H1 (cell line): ENCODE measurements around the gene OTUD4. TPM values are rescaled to one million over a fixed set of nuclear protein-coding genes. Genes with fewer than 3 reads are reported as not detected.

ENCODE experiments used
- CTCF ChIA-PET: fragments of 300-600 bp; sonication (Branson Sonifier 250); formaldehyde crosslinking; loops from one replicate; lab custom pipeline; 2021; ENCODE audit not compliant: partially characterized antibody; lab: Charles Lee
- POLR2A ChIA-PET: fragments of 300-600 bp; sonication (Branson Sonifier 250); formaldehyde crosslinking; loops from one replicate; lab custom pipeline; 2021; ENCODE audit warnings: inconsistent platforms; ENCODE audit not compliant: partially characterized antibody; lab: Charles Lee
- DNase-seq, 2 experiments: peaks; one replicate each; pipeline versions ENCODE4 v3.0.0 to v3.0.0-alpha.2; 2010 to 2022; ENCODE audit warnings: low spot score in 2 of 2, low read depth in 1 of 2, mixed read lengths in 1 of 2
- FAIRE-seq: peaks from 2 replicates; lab custom pipeline; 2011; peaks lifted over from hg19 to GRCh38; lab: Jason Lieb, UNC
- H2AFZ ChIP-seq: 2 replicates; pipeline ENCODE4 v1.8.1; 2012; ENCODE audit warnings: low read length, inconsistent platforms
- H2AK5ac ChIP-seq: 2 replicates; pipeline ENCODE4 v1.6.1; 2013; ENCODE audit warnings: low read depth, low read length
- H2BK120ac ChIP-seq: replicated peaks from 2 replicates; pipeline ENCODE3; 2013; ENCODE audit warnings: low read depth, low read length, inconsistent platforms
- H2BK12ac ChIP-seq: 2 replicates; pipeline ENCODE4 v1.6.1; 2013; ENCODE audit warnings: low read depth, low read length
- H2BK15ac ChIP-seq: 2 replicates; pipeline ENCODE4 v1.6.1; 2013; ENCODE audit warnings: low read length
- H2BK20ac ChIP-seq: 2 replicates; pipeline ENCODE4 v1.6.1; 2013; ENCODE audit warnings: low read length
- H2BK5ac ChIP-seq: 2 replicates; pipeline ENCODE4 v1.6.1; 2013; ENCODE audit warnings: low read depth, low read length
- H3K14ac ChIP-seq: 2 replicates; pipeline ENCODE4 v1.6.1; 2013; ENCODE audit warnings: inconsistent platforms; ENCODE audit not compliant: insufficient read length
- H3K18ac ChIP-seq: 2 replicates; pipeline ENCODE4 v1.6.1; 2013; ENCODE audit warnings: low read length; ENCODE audit errors: extremely low read depth
- H3K23ac ChIP-seq: 2 replicates; pipeline ENCODE4 v1.6.1; 2013; ENCODE audit warnings: inconsistent platforms; ENCODE audit not compliant: insufficient read length
- H3K23me2 ChIP-seq: 2 replicates; pipeline ENCODE4 v1.6.1; 2013; ENCODE audit warnings: low read depth, low read length
- H3K27ac ChIP-seq: 2 replicates; pipeline ENCODE4 v1.6.1; 2011; ENCODE audit warnings: low read depth, low read length, inconsistent platforms
- H3K27me3 ChIP-seq, 4 experiments: replicated peaks in 1 of 4; 1 replicate in 1 of 4; 2 replicates in 3 of 4; pipeline versions ENCODE4 v1.6.1 to v1.8.1; 2011 to 2013; ENCODE audit warnings: low read length in 3 of 4, mild to moderate bottlenecking in 3 of 4, inconsistent platforms in 2 of 4, mixed read lengths in 2 of 4, moderate library complexity in 1 of 4; ENCODE audit not compliant: control insufficient read depth in 3 of 4, insufficient read depth in 3 of 4; ENCODE audit errors: extremely low read depth in 1 of 4
- H3K36me3 ChIP-seq, 4 experiments: 2 replicates each; pipeline versions ENCODE4 v1.6.1 to v1.8.1; 2011 to 2013; ENCODE audit warnings: mild to moderate bottlenecking in 4 of 4, low read length in 3 of 4, moderate library complexity in 2 of 4, control low read depth in 1 of 4, inconsistent platforms in 1 of 4; ENCODE audit not compliant: insufficient read depth in 4 of 4, control insufficient read depth in 2 of 4
- H3K4ac ChIP-seq: replicated peaks from 2 replicates; pipeline ENCODE3; 2013; ENCODE audit warnings: low read length, low read depth, mixed read lengths, inconsistent platforms; ENCODE audit not compliant: insufficient read length
- H3K4me1 ChIP-seq, 4 experiments: replicated peaks in 1 of 4; 1 replicate in 1 of 4; 2 replicates in 3 of 4; pipeline versions ENCODE4 v1.6.1 to v1.8.1; 2011 to 2013; ENCODE audit warnings: low read length in 3 of 4, inconsistent platforms in 2 of 4, mixed read lengths in 1 of 4; ENCODE audit not compliant: insufficient read depth in 4 of 4, control insufficient read depth in 3 of 4
- H3K4me2 ChIP-seq, 2 experiments: 2 replicates each; pipeline versions ENCODE4 v1.6.1 to v1.8.1; 2011 to 2013; ENCODE audit warnings: low read depth in 2 of 2, low read length in 2 of 2, control low read depth in 1 of 2, inconsistent platforms in 1 of 2, mild to moderate bottlenecking in 1 of 2; ENCODE audit not compliant: insufficient read depth in 1 of 2
- H3K4me3 ChIP-seq, 4 experiments: fragments of 200-600, 300-600 bp in 1 of 4; sonication (generic), shearing (Covaris generic), sonication (Bioruptor Twin) in 1 of 4; 2 replicates each; pipeline versions ENCODE4 v1.5.1 to v1.8.1; 2011 to 2016; ENCODE audit warnings: low read length in 4 of 4, low read depth in 3 of 4, control low read depth in 2 of 4, inconsistent platforms in 2 of 4, mild to moderate bottlenecking in 2 of 4, mixed read lengths in 1 of 4, moderate library complexity in 1 of 4; ENCODE audit not compliant: insufficient read depth in 2 of 4; ENCODE audit errors: extremely low read depth in 1 of 4
- H3K56ac ChIP-seq: replicated peaks from 2 replicates; pipeline ENCODE3; 2013; ENCODE audit warnings: low read depth, mild to moderate bottlenecking, mixed read lengths, low read length, inconsistent platforms; ENCODE audit not compliant: insufficient read length
- H3K79me1 ChIP-seq: 2 replicates; pipeline ENCODE4 v1.6.1; 2013; ENCODE audit warnings: low read depth, low read length, control low read depth
- H3K79me2 ChIP-seq, 2 experiments: 2 replicates each; pipeline versions ENCODE4 v1.6.1 to v1.8.1; 2012 to 2013; ENCODE audit warnings: low read length in 2 of 2, mild to moderate bottlenecking in 2 of 2, inconsistent platforms in 1 of 2; ENCODE audit not compliant: insufficient read depth in 2 of 2, control insufficient read depth in 1 of 2
- H3K9ac ChIP-seq, 4 experiments: replicated peaks in 1 of 4; 1 replicate in 1 of 4; 2 replicates in 3 of 4; pipeline versions ENCODE4 v1.6.1 to v1.8.1; 2011 to 2013; ENCODE audit warnings: low read depth in 3 of 4, low read length in 3 of 4, control low read depth in 2 of 4, mild to moderate bottlenecking in 2 of 4, moderate library complexity in 2 of 4, inconsistent platforms in 1 of 4; ENCODE audit errors: extremely low read depth in 1 of 4
- H3K9me3 ChIP-seq, 2 experiments: 2 replicates each; pipeline versions ENCODE4 v1.6.1 to v1.8.1; 2012 to 2013; ENCODE audit warnings: mild to moderate bottlenecking in 2 of 2, moderate library complexity in 2 of 2, control low read depth in 1 of 2, inconsistent platforms in 1 of 2, low read depth in 1 of 2, low read length in 1 of 2, mixed read lengths in 1 of 2; ENCODE audit not compliant: insufficient read depth in 2 of 2
- H4K20me1 ChIP-seq, 2 experiments: replicated peaks in 1 of 2; 2 replicates each; pipeline versions ENCODE3 to v1.8.1; 2011 to 2013; ENCODE audit warnings: inconsistent platforms in 2 of 2, low read length in 2 of 2, mild to moderate bottlenecking in 1 of 2; ENCODE audit not compliant: insufficient read depth in 2 of 2, control insufficient read depth in 1 of 2
- H4K5ac ChIP-seq: 2 replicates; pipeline ENCODE4 v1.6.1; 2013; ENCODE audit warnings: low read length, low read depth, mixed read lengths, inconsistent platforms; ENCODE audit not compliant: insufficient read length
- H4K8ac ChIP-seq: 2 replicates; pipeline ENCODE4 v1.8.0; 2013; ENCODE audit warnings: mild to moderate bottlenecking, moderate library complexity, low read length, inconsistent platforms; ENCODE audit not compliant: insufficient read depth; ENCODE audit errors: extremely low read depth
- H4K91ac ChIP-seq: replicated peaks from 2 replicates; pipeline ENCODE3; 2013; ENCODE audit warnings: low read length, mixed read lengths, inconsistent platforms; ENCODE audit not compliant: insufficient read length
- BRCA1 ChIP-seq: IDR thresholded peaks from 2 replicates; pipeline ENCODE4 v1.6.1; 2012; ENCODE audit warnings: low read depth, low read length, improper control_type of control experiment
- CBX5 ChIP-seq: fragments of 300-800, 300-1000 bp; sonication (generic); IDR thresholded peaks from 2 replicates; pipeline ENCODE4 v1.7.1; 2016; ENCODE audit warnings: antibody characterized with exemption, low read length, low read depth
- EP300 ChIP-seq, 2 experiments: IDR thresholded peaks; 1 replicate in 1 of 2; 2 replicates in 1 of 2; pipeline ENCODE4 v1.6.1; 2011 to 2012; ENCODE audit warnings: low read depth in 2 of 2, low read length in 2 of 2, mild to moderate bottlenecking in 2 of 2, borderline replicate concordance in 1 of 2, inconsistent platforms in 1 of 2, moderate library complexity in 1 of 2
- EZH2 ChIP-seq: fragments of 200-600 bp; sonication (generic); IDR thresholded peaks from 2 replicates; pipeline ENCODE4 v1.7.1; 2012; ENCODE audit warnings: low read depth, mild to moderate bottlenecking, moderate library complexity, low read length, inconsistent platforms; ENCODE audit not compliant: severe bottlenecking
- FOSL1 ChIP-seq: IDR thresholded peaks from 2 replicates; pipeline ENCODE4 v1.6.1; 2011; ENCODE audit warnings: mild to moderate bottlenecking, low read depth, low read length, moderate library complexity; ENCODE audit not compliant: insufficient read depth
- GABPA ChIP-seq: IDR thresholded peaks from 2 replicates; pipeline ENCODE4 v1.6.1; 2011; ENCODE audit warnings: mild to moderate bottlenecking, low read length, moderate library complexity, borderline replicate concordance; ENCODE audit not compliant: insufficient read depth
- MAFK ChIP-seq: IDR thresholded peaks from 2 replicates; pipeline ENCODE4 v1.6.1; 2012; ENCODE audit warnings: low read depth, mild to moderate bottlenecking, improper control_type of control experiment, low read length
- POLR2A ChIP-seq, 2 experiments: IDR thresholded peaks; 1 replicate in 1 of 2; 2 replicates in 1 of 2; pipeline ENCODE4 v1.6.1; 2011; ENCODE audit warnings: low read depth in 2 of 2, low read length in 2 of 2, mild to moderate bottlenecking in 2 of 2; ENCODE audit errors: control extremely low read depth in 1 of 2
- POLR2AphosphoS5 ChIP-seq: IDR thresholded peaks from 2 replicates; pipeline ENCODE4 v1.6.1; 2011; ENCODE audit warnings: low read depth, low read length
- RAD21 ChIP-seq, 2 experiments: IDR thresholded peaks in 1 of 2; conservative IDR thresholded peaks in 1 of 2; 2 replicates each; pipeline ENCODE4 v1.6.1; 2011; ENCODE audit warnings: low read depth in 2 of 2, low read length in 2 of 2, improper control_type of control experiment in 1 of 2, inconsistent platforms in 1 of 2, mild to moderate bottlenecking in 1 of 2, moderate library complexity in 1 of 2
- RXRA ChIP-seq: IDR thresholded peaks from 2 replicates; pipeline ENCODE4 v1.6.1; 2011; ENCODE audit warnings: low read depth, mild to moderate bottlenecking, low read length, moderate library complexity; ENCODE audit not compliant: insufficient read depth
- SP2 ChIP-seq: IDR thresholded peaks from 2 replicates; pipeline ENCODE4 v1.6.1; 2012; ENCODE audit warnings: mild to moderate bottlenecking, low read length, inconsistent platforms
- SP4 ChIP-seq: IDR thresholded peaks from 2 replicates; pipeline ENCODE4 v1.6.1; 2012; ENCODE audit warnings: low read length, inconsistent platforms
- TAF7 ChIP-seq: optimal IDR thresholded peaks from 2 replicates; pipeline ENCODE3; 2011; ENCODE audit warnings: low read depth, mild to moderate bottlenecking, inconsistent platforms, low read length, moderate library complexity, borderline replicate concordance
- TEAD4 ChIP-seq: IDR thresholded peaks from 2 replicates; pipeline ENCODE4 v1.6.1; 2012; ENCODE audit warnings: low read depth, low read length, inconsistent platforms, mixed read lengths
- WGBS, 2 experiments: shearing (Covaris generic) in 1 of 2; methylation state at CpG; one replicate each; pipeline versions ENCODE4 v1.1.6 to v1.1.7; 2013 to 2015; ENCODE audit warnings: low lambda C conversion rate in 2 of 2, mixed read lengths in 2 of 2, inconsistent platforms in 1 of 2, low coverage in 1 of 2, missing lambda C conversion rate in 1 of 2; ENCODE audit not compliant: insufficient replicate concordance in 2 of 2, insufficient coverage in 1 of 2, insufficient read length in 1 of 2; ENCODE audit errors: extremely low coverage in 1 of 2, missing lambda C conversion rate in 1 of 2; 5-methylcytosine and 5-hydroxymethylcytosine counted together
- polyA plus RNA-seq, 7 experiments: library from polyadenylated mRNA; depleted of rRNA in 3 of 7; stranded (reverse) in 5 of 7; unstranded in 2 of 7; fragments of >200 nt in 5 of 7; fragments of 200-250 nt in 2 of 7; gene quantifications; 1 replicate in 5 of 7; 2 replicates in 1 of 7; 4 replicates in 1 of 7; pipeline versions ENCODE4 v1.2.1 to v1.2.3, GENCODE V29; 2011 to 2013; ENCODE audit warnings: missing spikeins in 2 of 7, mixed read lengths in 2 of 7
- total RNA-seq: library from RNA; stranded (reverse); fragmentation: NEBNext Ultra II Directional; extraction: Animal tissue kit (Norgen Biotek cat#: 25700); gene quantifications from 2 replicates; pipeline ENCODE4 v1.2.1, GENCODE V29; 2021

Gene OTUD4
- total and polyA plus RNA-seq, 2 of the 8 experiments (the other 6 are each of a cell fraction or from before 2014, with no cell fraction given) = 17.4 to 57.0 TPM

DNA sequence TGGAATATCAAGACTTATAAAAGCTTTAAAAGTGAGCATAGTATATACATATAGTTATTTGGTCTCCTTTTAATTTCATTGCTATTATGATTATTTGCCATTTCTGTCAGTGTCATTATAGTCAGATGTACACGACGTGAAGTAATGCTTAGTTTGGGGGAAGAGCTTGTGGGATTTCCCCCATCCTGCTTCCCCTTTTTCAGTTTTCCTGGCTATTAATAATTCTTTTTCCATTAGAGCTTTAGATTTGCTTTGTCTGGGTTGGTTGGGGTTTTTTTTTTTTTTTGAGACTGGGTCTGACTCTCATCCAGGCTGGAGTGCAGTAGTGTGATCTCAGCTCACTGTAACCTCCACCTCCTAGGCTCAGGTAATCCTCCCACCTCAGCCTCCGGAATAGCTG, 76.9 kb downstream of the OTUD4 start:
- H3K4ac ChIP-seq = no peak overlapping the region
- no peak overlapping the region for H3K27ac ChIP-seq
- CTCF ChIA-PET = interaction anchor here (1.0 kb wide), 1 partner anchor 929 kb away, joined by 3 read pairs; no protein-coding TSS in a partner anchor
- FAIRE-seq = no peak
- peaks cover 31 to 63% of the 10 kb centered on the region in 2 experiments for H3K79me2 ChIP-seq
- no peak overlapping the region for H2BK120ac ChIP-seq
- no peak overlapping the region for H3K9ac ChIP-seq
- H4K8ac ChIP-seq = no peak overlapping the region
- POLR2A ChIA-PET = interaction anchor here (0.7 to 1.0 kb wide), 2 partner anchors 29 to 136 kb away, joined by 3 read pairs; no protein-coding TSS in a partner anchor
- 89% methylated on average over 3 of the region's 3 CpGs; no CpG with 5 or more reads in 1 of the 2 experiments for WGBS, 2 experiments
- peaks cover 0 to 3% of the 10 kb centered on the region in 2 experiments for H4K20me1 ChIP-seq
- no peak overlapping the region for H3K23ac ChIP-seq
- no peak overlapping the region for H3K14ac ChIP-seq
- H2BK15ac ChIP-seq = no peak overlapping the region
- H3K36me3 ChIP-seq = peaks cover 4 to 43% (median 22%) of the 10 kb centered on the region in 4 experiments
- H3K56ac ChIP-seq = no peak overlapping the region
- no peak overlapping the region for H2BK20ac ChIP-seq
- no peak overlapping the region for H4K91ac ChIP-seq
- no peaks in the 10 kb centered on the region for H3K27me3 ChIP-seq
- no peak overlapping the region for H3K18ac ChIP-seq
- no peaks in the 10 kb centered on the region for H3K23me2 ChIP-seq
- no peak overlapping the region for H2AFZ ChIP-seq
- no peak overlapping the region for H2BK12ac ChIP-seq
- H3K9me3 ChIP-seq = no peaks in the 10 kb centered on the region
- no peaks in the 10 kb centered on the region; the same call in 1 of the 2 replicates for H3K79me1 ChIP-seq
- H2BK5ac ChIP-seq = no peak overlapping the region
- H4K5ac ChIP-seq = no peak overlapping the region
- no peaks in the 10 kb centered on the region for H3K4me1 ChIP-seq
- H3K4me3 ChIP-seq = no peak overlapping the region
- no peak overlapping the region for H3K4me2 ChIP-seq
- H2AK5ac ChIP-seq = no peak overlapping the region
- no peak for DNase-seq
- no peak for TF ChIP-seq TAF7
- TF ChIP-seq RXRA = no peak
- TF ChIP-seq GABPA = no peak
- no peak for TF ChIP-seq POLR2A (IDR thresholded peaks at IDR 0.05; ENCODE audit: control extremely low read depth in 1 of 2, low read depth in 2 of 2, low read length in 2 of 2)
- TF ChIP-seq BRCA1 = no peak
- TF ChIP-seq SP4 = no peak
- no peak for TF ChIP-seq POLR2AphosphoS5
- no peak for TF ChIP-seq MAFK
- no peak for TF ChIP-seq SP2
- no peak for TF ChIP-seq CBX5
- no peak for TF ChIP-seq EZH2
- TF ChIP-seq FOSL1 = no peak
- TF ChIP-seq EP300 (IDR thresholded peaks at IDR 0.05; ENCODE audit: borderline replicate concordance in 1 of 2, low read depth in 2 of 2, low read length in 2 of 2) = no peak
- TF ChIP-seq TEAD4 = no peak
- TF ChIP-seq RAD21 (IDR thresholded peaks at IDR 0.05 in 1 of 2, conservative IDR thresholded peaks at IDR 0.05 in 1 of 2; ENCODE audit: low read depth in 2 of 2, low read length in 2 of 2) = no peak
